K562 (cell line): Measurements from ENCODE around the gene ANKS1A. TPM values are rescaled to one million over a fixed set of nuclear protein-coding genes. Genes with fewer than 3 reads are reported as not detected.
A peak's percentile ranks its signal among the peaks of the same experiment; 100 is the strongest.

Experiments
- ARNT ChIP-seq, 2 experiments: fragments of 450-650 bp; IDR thresholded peaks; 2 replicates each; pipeline ENCODE4 v1.6.1; 2016; ENCODE audit warnings: mild to moderate bottlenecking in 1 of 2
- BRD4 ChIP-seq: fragments of 200-600 bp; sonication (generic); IDR thresholded peaks from 2 replicates; pipeline ENCODE4 v1.6.1; 2017; ENCODE audit warnings: inconsistent platforms
- BRF1 ChIP-seq: IDR thresholded peaks from 3 replicates; pipeline ENCODE4 v1.6.1; 2011; ENCODE audit warnings: borderline replicate concordance, mild to moderate bottlenecking; ENCODE audit not compliant: insufficient read length; ENCODE audit errors: extremely low read depth
- NELFE ChIP-seq: IDR thresholded peaks from 2 replicates; pipeline ENCODE4 v1.6.1; 2011; ENCODE audit warnings: mild to moderate bottlenecking; ENCODE audit not compliant: insufficient read depth, insufficient read length
- PHB ChIP-seq: fragments of 250-450 bp; sonication (Bioruptor Pico); IDR thresholded peaks from 2 replicates; pipeline ENCODE4 v1.5.0; 2021
- TAF15 ChIP-seq: fragments of 200-400 bp; formaldehyde crosslinking; IDR thresholded peaks from 2 replicates; pipeline ENCODE4 v1.6.1; 2017; ENCODE audit warnings: mild to moderate bottlenecking, low read depth, low read length, moderate library complexity
- ZNF121 ChIP-seq: sonication (generic); formaldehyde crosslinking; conservative IDR thresholded peaks from 2 replicates; pipeline ENCODE4 v1.8.0; 2022; ENCODE audit warnings: missing genetic modification reagents
- ZNF232 ChIP-seq: sonication (generic); formaldehyde crosslinking; IDR thresholded peaks from 2 replicates; pipeline ENCODE4 v1.8.0; 2022; ENCODE audit warnings: mild to moderate bottlenecking, missing genetic modification reagents
- ZNF41 ChIP-seq: fragments of 250-450 bp; sonication (Bioruptor Pico); conservative IDR thresholded peaks from 2 replicates; pipeline ENCODE4 v1.4.0; 2020; ENCODE audit warnings: mild to moderate bottlenecking
- ZNF717 ChIP-seq: fragments of 250-450 bp; sonication (Bioruptor Pico); IDR thresholded peaks from 2 replicates; pipeline ENCODE4 v1.5.0; 2021
- polyA plus RNA-seq, 8 experiments: library from polyadenylated mRNA; depleted of rRNA in 4 of 8; stranded (reverse) in 5 of 8; unstranded in 3 of 8; fragments of >200 nt; fragmentation: Nextera tagmentation in 2 of 8; fragmentation: Illumina TruSeq in 1 of 8; extraction: Ambion mirVana in 2 of 8; extraction: Trizol in 1 of 8; gene quantifications; 2 replicates each; pipeline versions ENCODE4 v1.2.1 to v1.2.3, GENCODE V29; 2011 to 2014; ENCODE audit warnings: inconsistent platforms in 1 of 8, missing spikeins in 1 of 8
- total RNA-seq, 7 experiments: library from RNA; depleted of rRNA in 6 of 7; stranded (reverse); fragments of >200 nt in 6 of 7; fragmentation: Illumina TruSeq in 2 of 7; extraction: Trizol in 2 of 7; gene quantifications; 2 replicates each; pipeline versions ENCODE4 v1.2.1 to v1.2.3, GENCODE V29; 2011 to 2021; ENCODE audit warnings: low replicate concordance in 1 of 7
- TF ChIP-seq, protein P1 (sequence below): IDR thresholded peaks from 3 replicates; pipeline ENCODE4 v1.6.1; 2011; ENCODE audit warnings: borderline replicate concordance, mild to moderate bottlenecking; ENCODE audit not compliant: insufficient read length, insufficient read depth
- TF ChIP-seq, protein P2 (sequence below): sonication (generic); formaldehyde crosslinking; IDR thresholded peaks from 2 replicates; pipeline ENCODE4 v1.8.1; 2023; ENCODE audit warnings: mild to moderate bottlenecking, missing genetic modification reagents
- TF ChIP-seq, protein P3 (sequence below): fragments of 450-650 bp; IDR thresholded peaks from 2 replicates; pipeline ENCODE4 v1.7.0; 2016; ENCODE audit warnings: borderline replicate concordance
- TF ChIP-seq, protein P4 (sequence below): sonication (generic); formaldehyde crosslinking; IDR thresholded peaks from 2 replicates; pipeline ENCODE4 v1.8.0; 2022; ENCODE audit warnings: mild to moderate bottlenecking, missing genetic modification reagents

Gene ANKS1A
- total and polyA plus RNA-seq, 9 of the 15 experiments (the other 6 are each of a cell fraction or from before 2014, with no cell fraction given), result 1.1 to 13.8 (median 5.3) TPM

DNA sequence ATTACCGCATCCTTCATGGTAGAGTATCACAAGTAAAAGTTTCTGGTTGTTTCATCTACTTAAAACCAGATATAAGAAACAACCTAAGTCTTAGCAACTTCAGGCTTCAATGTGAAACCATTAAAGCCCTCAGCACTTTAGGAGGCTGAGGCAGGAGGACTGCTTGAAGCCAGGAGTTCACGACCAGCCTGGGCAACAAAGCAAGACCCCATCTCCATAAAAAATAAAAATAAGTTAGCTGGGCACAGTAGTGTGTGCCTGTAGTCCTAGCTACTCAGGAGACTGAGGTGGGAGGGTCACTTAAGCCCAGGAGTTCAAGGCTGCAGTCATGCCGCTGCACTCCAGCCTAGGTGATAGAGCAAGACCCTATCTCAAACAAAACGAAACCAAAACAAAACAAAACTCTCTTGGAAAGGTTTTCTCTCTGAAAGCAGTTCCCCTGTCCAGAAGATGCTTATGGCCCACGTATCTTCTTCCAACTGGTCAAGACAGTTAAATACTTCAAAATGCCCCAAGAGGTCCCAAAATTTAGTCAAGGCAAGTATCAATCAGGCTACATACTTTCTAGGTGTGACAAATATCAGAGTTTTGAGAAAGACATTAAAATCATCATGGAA is 11.1 kb upstream of the ANKS1A start (continued):
- TF ChIP-seq, protein P1, sequence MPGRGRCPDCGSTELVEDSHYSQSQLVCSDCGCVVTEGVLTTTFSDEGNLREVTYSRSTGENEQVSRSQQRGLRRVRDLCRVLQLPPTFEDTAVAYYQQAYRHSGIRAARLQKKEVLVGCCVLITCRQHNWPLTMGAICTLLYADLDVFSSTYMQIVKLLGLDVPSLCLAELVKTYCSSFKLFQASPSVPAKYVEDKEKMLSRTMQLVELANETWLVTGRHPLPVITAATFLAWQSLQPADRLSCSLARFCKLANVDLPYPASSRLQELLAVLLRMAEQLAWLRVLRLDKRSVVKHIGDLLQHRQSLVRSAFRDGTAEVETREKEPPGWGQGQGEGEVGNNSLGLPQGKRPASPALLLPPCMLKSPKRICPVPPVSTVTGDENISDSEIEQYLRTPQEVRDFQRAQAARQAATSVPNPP, result no peak
- TF ChIP-seq TAF15 (no peak), ZNF121 (CRISPR knock-in tag) (peak; percentile 57), ARNT (IDR thresholded peaks at IDR 0.05) (no peak), ZNF41 (CRISPR knock-in tag) (no peak), PHB (no peak), BRF1 (no peak), ZNF232 (CRISPR knock-in tag) (no peak), ZNF717 (CRISPR knock-in tag) (no peak), NELFE (no peak), BRD4 (no peak)
- TF ChIP-seq, protein P2, sequence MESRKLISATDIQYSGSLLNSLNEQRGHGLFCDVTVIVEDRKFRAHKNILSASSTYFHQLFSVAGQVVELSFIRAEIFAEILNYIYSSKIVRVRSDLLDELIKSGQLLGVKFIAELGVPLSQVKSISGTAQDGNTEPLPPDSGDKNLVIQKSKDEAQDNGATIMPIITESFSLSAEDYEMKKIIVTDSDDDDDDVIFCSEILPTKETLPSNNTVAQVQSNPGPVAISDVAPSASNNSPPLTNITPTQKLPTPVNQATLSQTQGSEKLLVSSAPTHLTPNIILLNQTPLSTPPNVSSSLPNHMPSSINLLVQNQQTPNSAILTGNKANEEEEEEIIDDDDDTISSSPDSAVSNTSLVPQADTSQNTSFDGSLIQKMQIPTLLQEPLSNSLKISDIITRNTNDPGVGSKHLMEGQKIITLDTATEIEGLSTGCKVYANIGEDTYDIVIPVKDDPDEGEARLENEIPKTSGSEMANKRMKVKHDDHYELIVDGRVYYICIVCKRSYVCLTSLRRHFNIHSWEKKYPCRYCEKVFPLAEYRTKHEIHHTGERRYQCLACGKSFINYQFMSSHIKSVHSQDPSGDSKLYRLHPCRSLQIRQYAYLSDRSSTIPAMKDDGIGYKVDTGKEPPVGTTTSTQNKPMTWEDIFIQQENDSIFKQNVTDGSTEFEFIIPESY (CRISPR knock-in tag), result no peak
- TF ChIP-seq, protein P3, sequence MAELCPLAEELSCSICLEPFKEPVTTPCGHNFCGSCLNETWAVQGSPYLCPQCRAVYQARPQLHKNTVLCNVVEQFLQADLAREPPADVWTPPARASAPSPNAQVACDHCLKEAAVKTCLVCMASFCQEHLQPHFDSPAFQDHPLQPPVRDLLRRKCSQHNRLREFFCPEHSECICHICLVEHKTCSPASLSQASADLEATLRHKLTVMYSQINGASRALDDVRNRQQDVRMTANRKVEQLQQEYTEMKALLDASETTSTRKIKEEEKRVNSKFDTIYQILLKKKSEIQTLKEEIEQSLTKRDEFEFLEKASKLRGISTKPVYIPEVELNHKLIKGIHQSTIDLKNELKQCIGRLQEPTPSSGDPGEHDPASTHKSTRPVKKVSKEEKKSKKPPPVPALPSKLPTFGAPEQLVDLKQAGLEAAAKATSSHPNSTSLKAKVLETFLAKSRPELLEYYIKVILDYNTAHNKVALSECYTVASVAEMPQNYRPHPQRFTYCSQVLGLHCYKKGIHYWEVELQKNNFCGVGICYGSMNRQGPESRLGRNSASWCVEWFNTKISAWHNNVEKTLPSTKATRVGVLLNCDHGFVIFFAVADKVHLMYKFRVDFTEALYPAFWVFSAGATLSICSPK, result no peak
- TF ChIP-seq, protein P4, sequence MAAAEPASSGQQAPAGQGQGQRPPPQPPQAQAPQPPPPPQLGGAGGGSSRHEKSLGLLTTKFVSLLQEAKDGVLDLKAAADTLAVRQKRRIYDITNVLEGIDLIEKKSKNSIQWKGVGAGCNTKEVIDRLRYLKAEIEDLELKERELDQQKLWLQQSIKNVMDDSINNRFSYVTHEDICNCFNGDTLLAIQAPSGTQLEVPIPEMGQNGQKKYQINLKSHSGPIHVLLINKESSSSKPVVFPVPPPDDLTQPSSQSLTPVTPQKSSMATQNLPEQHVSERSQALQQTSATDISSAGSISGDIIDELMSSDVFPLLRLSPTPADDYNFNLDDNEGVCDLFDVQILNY, result no peak
